ENCODE results near the gene KCNIP4.

Gene KCNIP4

DNA sequence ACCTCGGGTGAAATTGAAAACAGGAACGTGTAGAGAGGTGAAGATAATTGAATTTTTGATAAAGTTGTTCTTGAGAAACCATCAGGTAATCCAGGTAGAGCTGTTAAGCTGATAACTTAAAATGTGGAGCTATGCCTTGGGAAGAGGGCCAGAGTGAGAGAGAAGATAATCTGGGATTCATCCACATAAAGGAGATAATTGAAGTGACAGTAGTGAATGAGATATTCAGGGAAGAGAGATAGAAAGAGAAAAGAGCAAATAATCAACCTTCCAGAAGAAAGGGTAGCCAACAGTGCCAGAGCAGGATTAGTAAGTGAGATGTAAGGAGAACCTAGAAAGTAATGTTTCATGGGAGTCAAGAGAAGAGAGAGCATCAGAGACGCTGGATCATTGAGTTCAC, 950.7 kb downstream of the KCNIP4 start:
- DNase-seq (ENCODE audit: low read depth), result no peak
- H3K4me3 ChIP-seq (ENCODE audit: control insufficient read depth, low read depth, low read length), result no peak overlapping the region
- TF ChIP-seq, protein P1, sequence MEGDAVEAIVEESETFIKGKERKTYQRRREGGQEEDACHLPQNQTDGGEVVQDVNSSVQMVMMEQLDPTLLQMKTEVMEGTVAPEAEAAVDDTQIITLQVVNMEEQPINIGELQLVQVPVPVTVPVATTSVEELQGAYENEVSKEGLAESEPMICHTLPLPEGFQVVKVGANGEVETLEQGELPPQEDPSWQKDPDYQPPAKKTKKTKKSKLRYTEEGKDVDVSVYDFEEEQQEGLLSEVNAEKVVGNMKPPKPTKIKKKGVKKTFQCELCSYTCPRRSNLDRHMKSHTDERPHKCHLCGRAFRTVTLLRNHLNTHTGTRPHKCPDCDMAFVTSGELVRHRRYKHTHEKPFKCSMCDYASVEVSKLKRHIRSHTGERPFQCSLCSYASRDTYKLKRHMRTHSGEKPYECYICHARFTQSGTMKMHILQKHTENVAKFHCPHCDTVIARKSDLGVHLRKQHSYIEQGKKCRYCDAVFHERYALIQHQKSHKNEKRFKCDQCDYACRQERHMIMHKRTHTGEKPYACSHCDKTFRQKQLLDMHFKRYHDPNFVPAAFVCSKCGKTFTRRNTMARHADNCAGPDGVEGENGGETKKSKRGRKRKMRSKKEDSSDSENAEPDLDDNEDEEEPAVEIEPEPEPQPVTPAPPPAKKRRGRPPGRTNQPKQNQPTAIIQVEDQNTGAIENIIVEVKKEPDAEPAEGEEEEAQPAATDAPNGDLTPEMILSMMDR (IDR thresholded peaks at IDR 0.05; ENCODE audit: control insufficient read depth, insufficient read depth, low read depth, low read length, missing control alignments), result no peak

DNA sequence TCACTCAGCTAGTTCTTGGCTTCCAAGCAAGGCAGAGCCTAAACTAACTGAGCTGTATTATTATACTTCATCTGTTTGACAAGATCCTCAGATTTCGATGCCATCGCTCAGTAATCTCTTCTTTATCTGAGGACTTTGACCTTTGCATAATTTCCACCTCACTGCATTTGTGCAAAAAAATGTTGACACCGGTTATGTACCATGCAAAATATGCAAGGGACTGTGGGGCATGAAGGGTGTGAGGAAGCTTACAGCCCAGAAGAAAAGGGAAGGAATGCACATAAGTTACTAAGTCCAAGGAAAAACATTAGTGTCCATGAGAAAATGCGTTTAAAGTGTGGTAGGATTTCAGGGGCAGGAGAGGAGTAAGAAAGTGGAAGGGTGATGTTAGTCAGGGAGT, 953.0 kb downstream of the KCNIP4 start:
- TF ChIP-seq, protein P1 (IDR thresholded peaks at IDR 0.05; ENCODE audit: control insufficient read depth, insufficient read depth, low read depth, low read length, missing control alignments), result no peak
- no peak overlapping the region for H3K4me3 ChIP-seq (ENCODE audit: control insufficient read depth, low read depth, low read length)
- no peak for DNase-seq (ENCODE audit: low read depth)

DNA sequence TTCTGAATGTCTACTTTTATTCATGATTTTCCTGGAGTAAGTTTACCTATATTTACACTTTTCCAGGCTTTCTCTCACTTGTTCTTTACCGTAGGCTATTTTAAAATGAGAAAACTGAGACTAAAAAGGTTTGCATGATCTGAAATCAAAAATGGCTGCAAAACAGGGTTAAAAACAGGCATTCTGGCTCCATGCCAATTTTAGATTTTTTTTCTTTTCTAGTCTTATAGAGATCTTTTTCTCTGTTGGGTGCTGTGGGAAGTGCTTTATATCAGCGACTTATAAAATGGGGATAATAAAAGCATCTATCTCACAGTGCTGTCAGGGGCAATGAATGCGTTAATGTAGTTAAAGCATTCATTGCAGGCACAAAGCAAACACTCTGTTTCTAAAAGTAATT, 953.6 kb downstream of the KCNIP4 start:
- no peak for DNase-seq (ENCODE audit: low read depth)
- TF ChIP-seq, protein P1 (IDR thresholded peaks at IDR 0.05; ENCODE audit: control insufficient read depth, insufficient read depth, low read depth, low read length, missing control alignments), result no peak
- H3K4me3 ChIP-seq (ENCODE audit: control insufficient read depth, low read depth, low read length), result no peak overlapping the region

DNA sequence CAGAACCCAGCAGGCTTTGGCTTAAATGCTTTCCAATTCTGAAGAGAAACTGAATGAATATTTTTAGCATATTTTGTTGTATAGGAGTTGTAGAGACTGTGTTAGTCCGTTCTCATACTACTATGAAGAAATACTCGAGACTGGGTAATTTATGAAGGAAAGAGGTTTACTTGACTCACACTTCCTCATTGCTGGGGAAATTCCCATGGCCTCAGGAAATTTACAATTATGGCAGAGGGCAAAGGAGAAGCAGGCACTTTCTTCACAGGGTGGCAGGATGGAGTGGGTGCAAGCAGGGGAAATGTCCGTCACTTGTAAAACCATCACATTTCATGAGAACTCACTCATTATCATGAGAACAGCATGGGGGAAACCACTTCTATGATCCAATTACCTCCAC, 956.6 kb downstream of the KCNIP4 start:
- H3K4me3 ChIP-seq (ENCODE audit: control insufficient read depth, low read depth, low read length), result no peak overlapping the region

DNA sequence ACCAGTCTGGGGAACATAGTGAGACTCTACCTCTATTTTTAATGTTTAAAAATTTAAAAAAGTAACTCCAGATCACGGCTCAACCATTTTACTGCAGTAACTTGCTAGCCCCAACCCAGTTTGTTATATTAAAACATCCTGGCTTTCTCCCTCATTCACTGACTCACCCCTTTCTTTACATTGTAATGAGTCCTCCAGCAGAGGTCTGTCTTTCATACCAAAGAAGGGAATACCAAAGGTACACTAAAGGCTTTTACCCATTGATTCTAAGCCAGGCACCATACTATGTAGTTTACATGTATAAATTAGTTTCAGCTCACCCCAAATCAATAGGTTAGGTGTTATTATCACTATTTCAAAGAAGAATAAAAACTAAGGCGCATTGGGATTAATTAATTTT, 961.4 kb downstream of the KCNIP4 start:
- no peak for DNase-seq (ENCODE audit: low read depth)
- TF ChIP-seq, protein P1 (IDR thresholded peaks at IDR 0.05; ENCODE audit: control insufficient read depth, insufficient read depth, low read depth, low read length, missing control alignments), result no peak
- H3K4me3 ChIP-seq (ENCODE audit: control insufficient read depth, low read depth, low read length), result no peak overlapping the region

More for the DNA sequence above, 956.6 kb downstream of the KCNIP4 start:
- DNase-seq (ENCODE audit: low read depth), result no peak
- TF ChIP-seq, protein P1 (IDR thresholded peaks at IDR 0.05; ENCODE audit: control insufficient read depth, insufficient read depth, low read depth, low read length, missing control alignments), result no peak

DNA sequence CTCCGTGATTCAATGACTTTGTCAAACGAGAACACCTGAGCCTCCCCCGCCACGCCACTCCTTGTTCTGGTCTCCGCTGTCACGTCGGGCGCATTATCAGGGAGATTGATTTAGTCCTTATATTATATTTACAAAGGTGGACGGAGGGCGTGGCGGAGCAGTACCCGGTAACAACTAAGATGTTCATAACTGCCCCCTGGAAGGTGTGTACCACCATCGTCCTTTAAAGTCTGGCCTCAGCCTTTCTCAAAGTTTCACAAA, 964.1 kb downstream of the KCNIP4 start:
- DNase-seq (ENCODE audit: low read depth), result no peak
- H3K4me3 ChIP-seq (ENCODE audit: control insufficient read depth, low read depth, low read length), result no peak overlapping the region
- TF ChIP-seq, protein P1 (IDR thresholded peaks at IDR 0.05; ENCODE audit: control insufficient read depth, insufficient read depth, low read depth, low read length, missing control alignments), result no peak

Data from AG09309 (cell line).